Measurements from ENCODE around the gene WDR46. TPM values are rescaled to one million over a fixed set of nuclear protein-coding genes. Genes with fewer than 3 reads are reported as not detected.

Gene WDR46
- total RNA-seq, 1 donor = 99.7 TPM

DNA sequence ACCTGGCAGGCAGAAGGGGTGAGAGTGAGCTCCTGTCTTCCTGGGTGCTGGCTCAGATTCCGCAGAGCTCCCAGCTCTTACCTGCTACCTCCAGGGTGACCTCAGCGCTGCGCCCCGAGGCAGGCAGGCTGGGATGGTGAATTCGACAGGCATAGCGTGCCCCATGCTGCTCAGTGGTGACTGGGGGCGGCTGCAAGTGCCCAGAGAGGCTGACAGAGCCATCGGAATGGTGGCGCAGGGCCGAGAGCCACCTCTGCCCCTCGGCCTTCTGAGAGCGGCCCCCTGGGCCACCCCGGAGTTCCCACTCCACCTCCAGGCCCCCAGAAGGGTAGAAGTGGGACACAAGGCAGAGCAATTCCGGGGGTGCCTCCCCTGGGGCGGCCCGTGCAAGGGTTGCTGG is 15.2 kb upstream of the WDR46 start:
- H3K4me3 ChIP-seq (ENCODE audit: low read depth, low read length) = no peak overlapping the region
- no peak for DNase-seq (ENCODE audit: low read depth)
- TF ChIP-seq, protein P1, sequence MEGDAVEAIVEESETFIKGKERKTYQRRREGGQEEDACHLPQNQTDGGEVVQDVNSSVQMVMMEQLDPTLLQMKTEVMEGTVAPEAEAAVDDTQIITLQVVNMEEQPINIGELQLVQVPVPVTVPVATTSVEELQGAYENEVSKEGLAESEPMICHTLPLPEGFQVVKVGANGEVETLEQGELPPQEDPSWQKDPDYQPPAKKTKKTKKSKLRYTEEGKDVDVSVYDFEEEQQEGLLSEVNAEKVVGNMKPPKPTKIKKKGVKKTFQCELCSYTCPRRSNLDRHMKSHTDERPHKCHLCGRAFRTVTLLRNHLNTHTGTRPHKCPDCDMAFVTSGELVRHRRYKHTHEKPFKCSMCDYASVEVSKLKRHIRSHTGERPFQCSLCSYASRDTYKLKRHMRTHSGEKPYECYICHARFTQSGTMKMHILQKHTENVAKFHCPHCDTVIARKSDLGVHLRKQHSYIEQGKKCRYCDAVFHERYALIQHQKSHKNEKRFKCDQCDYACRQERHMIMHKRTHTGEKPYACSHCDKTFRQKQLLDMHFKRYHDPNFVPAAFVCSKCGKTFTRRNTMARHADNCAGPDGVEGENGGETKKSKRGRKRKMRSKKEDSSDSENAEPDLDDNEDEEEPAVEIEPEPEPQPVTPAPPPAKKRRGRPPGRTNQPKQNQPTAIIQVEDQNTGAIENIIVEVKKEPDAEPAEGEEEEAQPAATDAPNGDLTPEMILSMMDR (IDR thresholded peaks at IDR 0.05; ENCODE audit: insufficient read depth, low read depth, low read length) = no peak

DNA sequence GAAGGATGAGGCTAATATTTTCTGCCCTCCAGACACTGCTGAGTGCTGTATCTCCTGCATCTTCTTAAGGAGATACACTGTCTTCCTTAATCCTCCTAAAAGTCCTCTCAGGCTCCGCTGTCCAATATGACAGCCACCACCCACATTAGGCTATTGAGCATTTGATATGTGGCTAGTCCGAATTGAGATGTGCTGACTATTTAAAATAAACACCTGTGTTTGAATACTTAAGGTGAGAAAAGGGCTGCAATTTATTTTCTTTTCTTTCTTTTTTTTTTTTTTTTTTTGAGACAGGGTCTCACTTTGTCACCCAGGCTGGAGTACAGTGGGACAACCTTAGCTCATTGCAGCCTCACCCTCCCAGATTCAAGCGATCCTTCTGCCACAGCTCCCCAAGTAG is 12.8 kb upstream of the WDR46 start:
- TF ChIP-seq, protein P1 (IDR thresholded peaks at IDR 0.05; ENCODE audit: insufficient read depth, low read depth, low read length) = no peak
- DNase-seq (ENCODE audit: low read depth) = no peak
- H3K4me3 ChIP-seq (ENCODE audit: low read depth, low read length) = no peak overlapping the region

DNA sequence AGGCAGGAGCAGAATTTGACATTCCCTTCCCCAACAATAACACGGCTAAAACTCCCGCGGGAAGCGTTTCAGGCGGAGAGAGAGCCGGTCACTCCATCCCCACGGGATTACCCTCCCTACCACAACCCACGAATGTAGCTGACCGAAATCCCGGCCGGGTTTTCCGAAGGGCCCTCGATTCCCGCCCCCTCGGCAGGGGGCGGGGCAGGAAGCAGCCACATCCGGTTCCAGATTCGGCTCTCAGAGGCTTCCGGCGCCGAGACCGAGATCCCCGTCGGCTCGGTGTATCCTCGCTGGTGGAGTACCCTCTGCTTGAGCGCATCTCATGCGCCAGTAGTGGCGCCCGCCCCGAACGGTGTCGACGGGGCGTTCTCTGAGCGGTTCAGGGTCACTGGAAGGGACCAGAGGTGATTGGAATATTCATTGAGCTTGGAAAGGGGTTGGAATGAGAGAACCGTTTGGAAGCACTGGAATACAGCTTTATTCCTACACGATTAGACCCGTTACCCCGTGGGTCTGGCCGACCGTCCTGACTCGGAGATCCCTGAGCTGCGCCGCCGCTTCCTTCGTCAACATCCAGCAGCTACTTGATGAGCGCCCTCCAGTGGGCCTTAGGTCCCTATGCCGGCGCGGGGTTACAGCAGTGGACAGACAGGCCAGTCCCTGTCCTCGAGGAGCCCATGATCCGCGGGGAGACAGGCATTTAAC is 10.4 kb upstream of the WDR46 start:
- TF ChIP-seq, protein P1 (IDR thresholded peaks at IDR 0.05; ENCODE audit: insufficient read depth, low read depth, low read length) = peak; percentile 83
- H3K4me3 ChIP-seq (ENCODE audit: low read depth, low read length) = peak overlapping the region; percentile 96
- DNase-seq (ENCODE audit: low read depth) = peak; percentile 93

DNA sequence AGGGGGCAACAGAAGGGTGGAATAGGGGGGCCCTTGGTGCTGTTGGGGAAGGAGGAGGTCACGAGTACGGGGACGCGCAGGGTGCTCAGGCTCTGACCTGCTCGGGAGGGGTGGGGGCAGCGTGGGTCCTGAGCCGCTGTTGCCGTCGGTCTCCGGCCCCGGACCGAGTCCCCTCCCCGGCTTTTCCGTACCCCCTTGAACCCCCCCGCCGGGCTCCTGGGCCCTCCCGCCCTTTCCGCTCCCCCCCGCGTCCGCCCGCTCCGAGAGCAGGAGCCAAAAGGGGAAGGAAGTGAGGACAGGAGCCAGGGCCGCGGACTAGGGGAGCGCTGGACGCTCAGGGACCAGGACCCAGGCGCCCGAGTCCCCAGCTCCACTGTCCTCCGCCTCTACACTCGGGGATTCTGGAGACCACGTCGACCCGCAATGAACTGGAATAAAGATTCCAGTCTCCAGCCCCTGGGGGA is 9.8 kb upstream of the WDR46 start, which contains the start of gene RGL2:
Gene RGL2, minus strand, starts transcription at position 170 of the 464 bp plus-strand sequence. CDS start 332 bp downstream, outside the sequence.
- peak within 1 kb of the TSS; percentile 96 for H3K4me3 ChIP-seq (ENCODE audit: low read depth, low read length)
- peak; percentile 58 for DNase-seq (ENCODE audit: low read depth)
- TF ChIP-seq, protein P1 (IDR thresholded peaks at IDR 0.05; ENCODE audit: insufficient read depth, low read depth, low read length) = no peak

DNA sequence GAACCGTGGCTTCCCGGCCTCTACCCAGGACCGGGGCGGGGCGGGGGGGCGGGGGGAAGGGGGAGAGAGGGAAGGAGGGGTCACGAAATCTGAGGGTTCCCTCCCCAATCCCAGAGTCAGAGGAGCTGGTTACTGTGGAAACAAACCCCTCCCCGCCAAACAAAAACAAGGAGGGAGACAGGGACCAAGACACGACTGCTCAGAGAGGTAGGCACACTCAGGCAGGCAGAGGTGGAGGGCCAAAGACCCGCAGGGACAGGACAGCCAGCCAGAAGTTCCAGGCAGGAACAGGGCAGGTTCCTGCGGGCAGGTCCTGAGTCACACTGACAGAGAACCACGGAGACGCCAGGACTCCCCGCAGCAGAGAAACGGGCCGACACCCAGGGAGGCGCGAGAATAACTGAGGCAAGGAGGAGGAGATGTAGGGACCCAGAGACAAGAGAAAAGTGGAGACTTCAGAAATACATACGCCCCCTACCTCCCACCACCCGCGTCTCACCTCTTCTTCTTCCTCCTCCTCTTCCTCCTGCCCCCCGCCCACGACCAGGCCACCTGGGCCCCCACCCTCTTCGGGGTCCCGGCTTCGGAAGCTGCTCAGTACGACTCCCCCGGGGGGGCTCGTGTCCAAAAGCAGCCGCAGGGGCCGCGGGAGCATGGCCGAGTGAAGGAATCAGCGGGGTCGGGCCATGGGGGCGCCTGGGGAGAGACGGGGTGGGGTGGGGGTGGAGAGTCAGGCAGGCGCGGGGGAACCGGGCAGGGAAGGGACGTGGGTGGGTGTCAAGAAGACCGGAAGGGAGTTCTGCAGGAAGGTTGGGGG is 9.1 kb upstream of the WDR46 start:
- peak overlapping the region; percentile 96 for H3K4me3 ChIP-seq (ENCODE audit: low read depth, low read length)
- TF ChIP-seq, protein P1 (IDR thresholded peaks at IDR 0.05; ENCODE audit: insufficient read depth, low read depth, low read length) = no peak
- DNase-seq (ENCODE audit: low read depth) = peak; percentile 82

DNA sequence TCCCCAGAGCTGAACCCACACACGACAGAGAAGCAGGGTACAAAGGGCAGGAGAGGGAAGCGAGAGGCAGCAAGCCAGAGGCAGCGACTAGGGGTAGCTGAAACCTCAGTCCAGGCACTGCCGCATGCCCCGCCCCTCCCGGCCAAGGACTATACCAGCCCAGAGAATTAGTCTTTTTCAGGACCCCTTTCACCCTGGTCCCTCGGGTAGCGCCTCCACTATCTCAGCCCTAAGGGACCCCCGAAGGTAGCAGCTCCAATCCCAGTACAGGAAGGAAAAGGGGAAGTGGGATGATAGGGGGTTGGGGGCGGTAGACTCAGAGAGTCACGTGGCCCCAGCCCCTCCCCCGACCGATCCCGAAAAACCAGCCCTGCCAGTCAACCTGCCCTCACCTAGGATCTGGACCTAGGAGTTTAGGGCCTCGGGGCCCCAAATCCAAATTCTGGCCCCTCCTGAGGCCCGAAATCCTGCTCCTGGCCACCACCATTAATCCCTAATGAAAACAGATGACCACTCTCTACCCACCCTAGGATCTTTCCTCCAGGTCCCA is 8.4 kb upstream of the WDR46 start:
- no peak for DNase-seq (ENCODE audit: low read depth)
- peak overlapping the region; percentile 96 for H3K4me3 ChIP-seq (ENCODE audit: low read depth, low read length)
- TF ChIP-seq, protein P1 (IDR thresholded peaks at IDR 0.05; ENCODE audit: insufficient read depth, low read depth, low read length) = no peak
